Karpas-422 (cell line): Measurements from ENCODE around the gene CCNJL. TPM values are rescaled to one million over a fixed set of nuclear protein-coding genes. Genes with fewer than 3 reads are reported as not detected.

Experiments
- DNase-seq: peaks from one replicate; pipeline ENCODE4 v3.0.0-alpha.2; 2015
- H2AFZ ChIP-seq: fragments of 200-600 bp; sonication (generic); 2 replicates; pipeline ENCODE4 v1.6.1; 2014; ENCODE audit warnings: antibody characterized with exemption, low read length, mixed read lengths
- H3K27ac ChIP-seq: fragments of 200-600 bp; sonication (generic); 2 replicates; pipeline ENCODE4 v1.5.1; 2014; ENCODE audit warnings: mild to moderate bottlenecking, low read length, moderate library complexity
- H3K27me3 ChIP-seq: fragments of 200-600 bp; sonication (generic); 2 replicates; pipeline ENCODE4 v1.6.1; 2014; ENCODE audit warnings: low read length, mixed read lengths
- H3K36me3 ChIP-seq: fragments of 200-600 bp; sonication (generic); 2 replicates; pipeline ENCODE4 v1.6.1; 2014; ENCODE audit warnings: low read length, mixed read lengths; ENCODE audit not compliant: insufficient read depth
- H3K4me1 ChIP-seq: fragments of 200-600 bp; sonication (generic); 2 replicates; pipeline ENCODE4 v1.6.1; 2014; ENCODE audit warnings: mild to moderate bottlenecking, low read length, mixed read lengths
- H3K4me2 ChIP-seq: fragments of 200-600 bp; sonication (generic); 2 replicates; pipeline ENCODE4 v1.6.1; 2014; ENCODE audit warnings: low read length, low read depth, mild to moderate bottlenecking; ENCODE audit not compliant: poor library complexity, severe bottlenecking
- H3K4me3 ChIP-seq: fragments of 200-600 bp; sonication (generic); 2 replicates; pipeline ENCODE4 v1.5.1; 2014; ENCODE audit warnings: mild to moderate bottlenecking, antibody characterized with exemption, low read length, mixed read lengths
- H3K79me2 ChIP-seq: fragments of 200-600 bp; sonication (generic); 2 replicates; pipeline ENCODE4 v1.6.1; 2014; ENCODE audit warnings: mild to moderate bottlenecking, low read length, mixed read lengths
- H3K9ac ChIP-seq: fragments of 200-600 bp; sonication (generic); 2 replicates; pipeline ENCODE4 v1.6.0; 2014; ENCODE audit warnings: low read length
- H3K9me2 ChIP-seq: fragments of 200-600 bp; sonication (generic), shearing (Covaris generic); replicated peaks from 2 replicates; pipeline ENCODE4 v1.6.0; 2014; ENCODE audit warnings: mild to moderate bottlenecking, low read length, moderate library complexity; ENCODE audit not compliant: insufficient read depth
- H3K9me3 ChIP-seq: fragments of 300-700, 200-600 bp; sonication (generic); 2 replicates; pipeline ENCODE4 v1.6.1; 2014; ENCODE audit warnings: low read length, mixed read lengths
- H4K20me1 ChIP-seq: fragments of 200-600 bp; sonication (generic); 2 replicates; pipeline ENCODE4 v1.6.1; 2014; ENCODE audit warnings: mild to moderate bottlenecking, antibody characterized with exemption, low read length, low read depth; ENCODE audit not compliant: insufficient read depth
- total RNA-seq: library from RNA; depleted of rRNA; stranded (reverse); fragments of >200 nt; shearing (Covaris generic); gene quantifications from 2 replicates; pipeline ENCODE4 v1.2.3, GENCODE V29; 2014; ENCODE audit warnings: low replicate concordance

The CCNJL gene
- total RNA-seq, 1 experiment from 2014 or later: not detected

GRCh38 chr5:160271836-160272235, 40.5 kb downstream of the CCNJL start:
- Histone ChIP-seq H3K9ac (no peak overlapping the region), H3K36me3 (no peaks in the 10 kb centered on the region), H3K79me2 (no peaks in the 10 kb centered on the region), H3K4me1 (no peaks in the 10 kb centered on the region), H3K9me3 (no peaks in the 10 kb centered on the region), H4K20me1 (no peaks in the 10 kb centered on the region), H3K27me3 (no peaks in the 10 kb centered on the region), H3K27ac (no peak overlapping the region), H3K9me2 (no peaks in the 10 kb centered on the region), H2AFZ (no peak overlapping the region), H3K4me3 (no peak overlapping the region), H3K4me2 (no peak overlapping the region)
- no peak for DNase-seq

DNA sequence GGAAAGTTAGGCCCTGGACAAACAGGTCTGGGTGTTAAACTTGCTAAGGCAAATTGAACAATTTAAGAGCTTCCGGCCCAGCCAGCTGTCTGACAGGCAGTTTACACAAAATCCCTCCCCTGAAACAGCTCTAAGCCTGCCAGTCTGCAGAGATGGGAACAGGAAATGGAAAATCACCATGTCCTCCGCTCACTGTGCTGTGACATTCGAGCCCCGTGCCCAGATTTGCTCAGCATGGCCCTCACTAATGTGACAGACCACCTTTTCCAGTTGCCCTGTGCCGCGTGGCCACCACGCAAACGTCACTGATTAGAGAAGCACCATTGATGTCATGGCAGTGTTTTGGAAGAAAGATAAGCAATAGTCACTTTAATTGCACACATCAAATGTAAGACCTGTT, 41.0 kb downstream of the CCNJL start:
- Histone ChIP-seq H3K4me1 (no peaks in the 10 kb centered on the region), H4K20me1 (no peaks in the 10 kb centered on the region), H2AFZ (no peak overlapping the region), H3K79me2 (no peaks in the 10 kb centered on the region), H3K9ac (no peak overlapping the region), H3K4me3 (no peak overlapping the region), H3K27me3 (no peaks in the 10 kb centered on the region), H3K4me2 (no peak overlapping the region), H3K9me3 (no peaks in the 10 kb centered on the region), H3K36me3 (no peaks in the 10 kb centered on the region), H3K9me2 (no peaks in the 10 kb centered on the region), H3K27ac (no peak overlapping the region)
- DNase-seq: no peak

DNA sequence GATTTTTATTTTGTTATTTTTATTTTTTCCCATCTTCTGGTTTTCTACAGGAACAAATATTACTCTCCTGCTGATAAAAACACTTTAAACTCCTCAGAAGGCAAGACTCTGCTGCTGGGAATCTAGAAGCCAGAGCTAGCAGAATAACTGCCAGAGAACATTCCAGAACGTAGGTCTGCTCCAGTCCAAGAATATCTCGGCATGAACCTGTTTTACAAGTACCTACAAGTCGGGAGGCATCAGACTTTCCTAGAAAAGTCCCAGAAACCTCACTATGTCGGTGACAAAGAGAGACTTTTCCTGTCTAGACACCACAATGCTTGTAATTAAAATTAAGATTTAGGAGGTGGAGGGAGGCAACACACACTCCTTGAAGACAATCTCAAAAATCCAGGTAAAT, 41.7 kb downstream of the CCNJL start:
- DNase-seq: no peak
- Histone ChIP-seq H3K27ac (no peak overlapping the region), H4K20me1 (no peaks in the 10 kb centered on the region), H3K9me3 (no peaks in the 10 kb centered on the region), H3K36me3 (no peaks in the 10 kb centered on the region), H2AFZ (no peak overlapping the region), H3K27me3 (no peaks in the 10 kb centered on the region), H3K4me2 (no peak overlapping the region), H3K4me1 (no peaks in the 10 kb centered on the region), H3K9me2 (no peaks in the 10 kb centered on the region), H3K79me2 (no peaks in the 10 kb centered on the region), H3K4me3 (no peak overlapping the region), H3K9ac (no peak overlapping the region)

DNA sequence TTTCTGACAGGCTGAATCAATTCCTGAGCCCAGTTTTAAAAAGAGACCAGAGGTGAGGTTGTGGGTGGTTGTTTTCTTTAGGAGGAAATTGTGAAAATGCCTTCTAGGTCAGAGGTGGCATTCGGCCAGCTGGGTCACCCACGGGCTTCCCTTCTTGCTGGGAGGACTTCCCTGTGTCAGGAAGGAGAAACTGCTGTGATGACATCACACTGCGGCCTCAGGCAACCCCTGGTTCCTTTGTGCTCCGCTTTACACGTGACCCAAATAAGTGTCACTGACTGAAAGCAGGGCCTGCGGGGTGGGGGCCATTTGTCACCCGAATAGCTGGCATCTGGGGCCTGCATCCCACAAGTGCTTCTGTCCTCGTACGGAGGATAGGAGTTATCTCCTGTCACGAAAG, 43.3 kb downstream of the CCNJL start:
- Histone ChIP-seq H3K4me1 (no peaks in the 10 kb centered on the region), H3K36me3 (no peaks in the 10 kb centered on the region), H3K9ac (no peak overlapping the region), H3K27ac (no peak overlapping the region), H3K9me3 (no peaks in the 10 kb centered on the region), H3K79me2 (no peaks in the 10 kb centered on the region), H3K4me3 (no peak overlapping the region), H3K4me2 (no peak overlapping the region), H3K27me3 (no peaks in the 10 kb centered on the region), H3K9me2 (no peaks in the 10 kb centered on the region), H4K20me1 (no peaks in the 10 kb centered on the region), H2AFZ (no peak overlapping the region)
- no peak for DNase-seq

DNA sequence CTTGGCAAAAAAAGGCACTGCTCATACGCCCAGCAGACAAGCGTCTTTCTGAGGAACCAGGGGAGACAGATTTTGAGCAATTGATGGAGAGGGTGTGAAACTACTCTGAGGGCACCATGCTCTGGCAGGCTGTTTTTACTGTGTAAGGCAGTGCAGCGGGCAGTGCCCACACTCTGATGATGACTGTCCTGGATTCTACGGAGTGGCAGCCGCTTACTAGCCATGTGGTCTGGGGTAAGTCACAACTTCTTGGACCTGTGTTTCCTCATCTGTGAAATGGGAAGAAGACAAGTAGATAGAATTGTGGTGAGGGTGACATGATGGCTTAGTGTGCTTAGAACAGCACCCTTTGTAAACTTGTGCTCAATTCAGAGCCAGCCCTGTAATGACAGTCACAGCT, 44.2 kb downstream of the CCNJL start:
- Histone ChIP-seq H3K79me2 (no peaks in the 10 kb centered on the region), H3K4me3 (no peak overlapping the region), H3K27me3 (no peaks in the 10 kb centered on the region)

GRCh38 chr5:160266752-160267345, 45.5 kb downstream of the CCNJL start:
- no peaks in the 10 kb centered on the region for H3K79me2 ChIP-seq
- no peak overlapping the region for H3K4me2 ChIP-seq
- H4K20me1 ChIP-seq: no peaks in the 10 kb centered on the region
- H3K4me1 ChIP-seq: no peaks in the 10 kb centered on the region
- H3K4me3 ChIP-seq: no peak overlapping the region
- no peaks in the 10 kb centered on the region for H3K9me3 ChIP-seq
- H3K9ac ChIP-seq: no peak overlapping the region
- no peaks in the 10 kb centered on the region for H3K36me3 ChIP-seq
- no peaks in the 10 kb centered on the region for H3K9me2 ChIP-seq
- no peak overlapping the region for H2AFZ ChIP-seq
- no peak for DNase-seq
- no peak overlapping the region for H3K27ac ChIP-seq
- H3K27me3 ChIP-seq: no peaks in the 10 kb centered on the region

More for the DNA sequence above, 44.2 kb downstream of the CCNJL start:
- H3K9me3 ChIP-seq: no peaks in the 10 kb centered on the region
- H3K4me1 ChIP-seq: no peaks in the 10 kb centered on the region
- no peak for DNase-seq
- no peaks in the 10 kb centered on the region for H3K9me2 ChIP-seq
- no peak overlapping the region for H2AFZ ChIP-seq
- H3K9ac ChIP-seq: no peak overlapping the region
- no peak overlapping the region for H3K27ac ChIP-seq
- H3K36me3 ChIP-seq: no peaks in the 10 kb centered on the region
- no peak overlapping the region for H3K4me2 ChIP-seq
- no peaks in the 10 kb centered on the region for H4K20me1 ChIP-seq

DNA sequence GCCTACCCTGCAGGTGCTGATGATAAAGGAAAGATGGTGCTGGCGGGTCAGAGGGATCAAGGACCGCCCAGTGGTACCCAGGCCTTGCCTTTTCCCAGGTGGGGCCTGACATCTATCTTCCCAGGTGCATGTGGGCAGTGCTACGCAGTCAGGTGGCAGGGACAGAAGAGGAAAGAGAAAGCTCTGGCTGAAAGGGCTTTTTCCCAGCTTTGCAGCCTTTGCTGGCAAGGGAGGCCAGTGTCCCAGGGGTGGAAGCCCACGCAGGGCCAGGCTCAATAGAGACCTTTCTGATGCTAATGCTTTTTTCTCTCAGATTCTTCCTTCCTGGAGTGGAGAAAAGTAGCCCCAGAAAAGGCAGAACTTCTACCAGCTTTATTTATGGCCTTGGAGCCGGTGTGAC, 46.3 kb downstream of the CCNJL start:
- no peaks in the 10 kb centered on the region for H3K79me2 ChIP-seq
- no peaks in the 10 kb centered on the region for H3K4me1 ChIP-seq
- H4K20me1 ChIP-seq: no peaks in the 10 kb centered on the region
- H3K9me2 ChIP-seq: no peaks in the 10 kb centered on the region
- H3K9ac ChIP-seq: no peak overlapping the region
- H3K27me3 ChIP-seq: no peaks in the 10 kb centered on the region
- H3K9me3 ChIP-seq: no peaks in the 10 kb centered on the region
- H3K36me3 ChIP-seq: no peaks in the 10 kb centered on the region
- no peak overlapping the region for H3K27ac ChIP-seq
- no peak overlapping the region for H3K4me3 ChIP-seq
- no peak for DNase-seq
- no peak overlapping the region for H2AFZ ChIP-seq
- no peak overlapping the region for H3K4me2 ChIP-seq

DNA sequence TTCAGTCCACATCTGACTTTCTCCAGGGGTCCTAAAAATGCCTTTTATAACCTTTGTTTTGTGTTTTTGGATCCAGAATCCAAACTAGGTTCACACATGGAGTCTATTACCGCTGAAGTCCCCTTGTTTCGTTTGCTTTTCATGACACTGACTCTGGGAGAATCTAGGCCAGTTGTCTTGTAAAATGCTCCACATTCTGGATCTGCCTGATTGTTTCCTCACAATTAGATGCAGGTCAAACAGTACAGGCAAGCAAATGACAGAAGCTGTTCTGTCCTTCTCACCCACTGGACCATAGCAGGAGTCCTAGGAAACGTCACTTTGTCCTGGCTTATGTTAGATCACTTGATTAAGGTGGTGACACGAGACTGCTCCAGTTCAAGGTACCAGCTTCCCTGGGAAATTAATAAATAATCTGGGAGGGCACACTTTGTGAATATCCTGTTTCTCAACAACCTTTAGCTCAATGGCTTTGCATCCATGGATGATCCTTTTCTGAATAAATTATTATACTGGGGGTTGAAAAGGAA, 49.0 kb downstream of the CCNJL start:
- Histone ChIP-seq H3K27me3 (no peaks in the 10 kb centered on the region), H3K4me3 (no peak overlapping the region), H3K27ac (no peak overlapping the region), H3K9ac (no peak overlapping the region), H4K20me1 (no peaks in the 10 kb centered on the region), H2AFZ (no peak overlapping the region), H3K4me2 (no peak overlapping the region), H3K36me3 (no peaks in the 10 kb centered on the region), H3K9me2 (no peaks in the 10 kb centered on the region), H3K4me1 (no peaks in the 10 kb centered on the region), H3K9me3 (no peaks in the 10 kb centered on the region), H3K79me2 (no peaks in the 10 kb centered on the region)
- DNase-seq: no peak
